Mesendoderm (in vitro differentiated cells): Measurements from ENCODE around the gene GAK.

Source experiments
- DNase-seq: peaks from one replicate; pipeline ENCODE4 v3.0.0; 2013
- H2AK5ac ChIP-seq: 2 replicates; pipeline ENCODE4 v1.6.1; 2013; ENCODE audit warnings: low read length, inconsistent platforms
- H2BK120ac ChIP-seq: 2 replicates; pipeline ENCODE4 v1.6.1; 2013; ENCODE audit warnings: low read depth, mild to moderate bottlenecking, low read length, moderate library complexity, mixed read lengths
- H2BK15ac ChIP-seq: replicated peaks from 2 replicates; pipeline ENCODE4 v1.6.1; 2013; ENCODE audit warnings: low read depth, mild to moderate bottlenecking, moderate library complexity
- H2BK5ac ChIP-seq: 2 replicates; pipeline ENCODE4 v1.6.1; 2013; ENCODE audit warnings: low read length, inconsistent platforms
- H3K18ac ChIP-seq: 2 replicates; pipeline ENCODE4 v1.6.1; 2013; ENCODE audit warnings: mild to moderate bottlenecking, low read length, mixed read lengths
- H3K23ac ChIP-seq: one replicate; pipeline ENCODE4 v1.6.1; 2013; ENCODE audit warnings: low read length
- H3K27ac ChIP-seq: 2 replicates; pipeline ENCODE4 v1.5.1; 2013; ENCODE audit warnings: low read depth, mild to moderate bottlenecking, inconsistent platforms, low read length, moderate library complexity
- H3K27me3 ChIP-seq: 2 replicates; pipeline ENCODE4 v1.6.1; 2013; ENCODE audit warnings: low read length, control low read depth, mild to moderate bottlenecking, inconsistent platforms; ENCODE audit not compliant: insufficient read depth, poor library complexity
- H3K36me3 ChIP-seq: 2 replicates; pipeline ENCODE4 v1.6.1; 2013; ENCODE audit warnings: low read length, inconsistent platforms; ENCODE audit not compliant: control insufficient read depth, insufficient read depth
- H3K4ac ChIP-seq: one replicate; pipeline ENCODE4 v1.6.1; 2013; ENCODE audit warnings: low read depth, mild to moderate bottlenecking, low read length, moderate library complexity
- H3K4me1 ChIP-seq: 2 replicates; pipeline ENCODE4 v1.6.1; 2013; ENCODE audit warnings: low read depth, low read length, inconsistent platforms; ENCODE audit not compliant: control insufficient read depth
- H3K4me2 ChIP-seq: 2 replicates; pipeline ENCODE4 v1.6.1; 2013; ENCODE audit warnings: low read length
- H3K4me3 ChIP-seq: 2 replicates; pipeline ENCODE4 v1.5.1; 2013; ENCODE audit warnings: mild to moderate bottlenecking, low read length
- H3K56ac ChIP-seq: one replicate; pipeline ENCODE4 v1.6.1; 2013; ENCODE audit warnings: low read length
- H3K79me1 ChIP-seq: 2 replicates; pipeline ENCODE4 v1.6.1; 2013; ENCODE audit warnings: low read length, inconsistent platforms
- H3K79me2 ChIP-seq: 2 replicates; pipeline ENCODE4 v1.6.1; 2013; ENCODE audit warnings: mild to moderate bottlenecking, low read length; ENCODE audit not compliant: control insufficient read depth, insufficient read depth
- H3K9ac ChIP-seq: 2 replicates; pipeline ENCODE4 v1.6.1; 2013; ENCODE audit warnings: low read length, inconsistent platforms
- H4K5ac ChIP-seq: one replicate; pipeline ENCODE4 v1.6.1; 2013; ENCODE audit warnings: low read length
- H4K8ac ChIP-seq: one replicate; pipeline ENCODE4 v1.6.1; 2013; ENCODE audit warnings: low read depth, mild to moderate bottlenecking, control low read depth, low read length, moderate library complexity
- WGBS: extraction: QIAGEN DNeasy Blood & Tissue Kit; methylation state at CpG from one replicate; pipeline ENCODE4 v1.1.7; 2013; ENCODE audit warnings: low lambda C conversion rate, missing lambda C conversion rate; ENCODE audit not compliant: insufficient coverage; ENCODE audit errors: extremely low coverage; 5-methylcytosine and 5-hydroxymethylcytosine counted together

Gene GAK

DNA sequence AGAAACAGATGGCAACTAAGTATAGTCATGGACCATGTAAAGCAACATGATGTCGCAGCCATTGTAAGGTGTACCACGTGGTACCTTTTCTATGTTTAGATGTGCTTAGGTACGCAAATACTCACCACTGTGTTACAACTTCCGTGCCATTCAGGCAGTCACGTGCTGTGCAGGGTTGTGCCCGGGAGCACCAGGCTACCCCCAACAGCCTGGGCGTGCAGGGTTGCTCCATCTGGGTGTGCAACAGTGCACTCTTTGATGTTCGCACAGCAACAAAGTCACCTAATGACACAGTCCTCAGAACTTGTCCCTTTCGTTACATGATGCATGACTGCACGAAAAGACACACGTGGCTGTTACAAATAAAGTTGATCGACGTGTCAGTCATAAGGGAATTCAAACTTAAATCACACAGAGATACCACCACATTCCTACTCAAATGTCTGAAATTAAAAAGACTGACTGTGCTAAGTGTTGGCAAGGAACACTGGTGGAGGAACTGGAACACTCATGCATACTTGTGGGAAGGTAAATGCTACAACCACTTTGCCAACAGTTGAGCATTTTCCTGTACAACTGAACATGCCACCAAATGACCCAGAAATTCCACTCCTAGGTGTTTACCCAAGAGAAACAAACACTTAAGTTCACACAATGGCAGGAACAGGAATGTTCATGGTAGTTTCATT is 130.5 kb downstream of the GAK start:
- H3K27me3 ChIP-seq, result peaks cover 5% of the 10 kb centered on the region
- no peak overlapping the region for H3K9ac ChIP-seq
- no peaks in the 10 kb centered on the region for H3K79me1 ChIP-seq
- no CpG with 5 or more reads among the region's 13 CpGs for WGBS
- H3K18ac ChIP-seq, result no peak overlapping the region
- no peak overlapping the region for H2BK5ac ChIP-seq
- H3K4ac ChIP-seq, result no peak overlapping the region
- H2BK15ac ChIP-seq, result no peak overlapping the region
- no peak overlapping the region for H3K56ac ChIP-seq
- H3K4me3 ChIP-seq, result no peak overlapping the region
- H4K5ac ChIP-seq, result no peak overlapping the region
- H3K4me1 ChIP-seq, result no peaks in the 10 kb centered on the region
- no peak overlapping the region for H2AK5ac ChIP-seq
- H3K23ac ChIP-seq, result no peak overlapping the region
- DNase-seq, result no peak
- H3K36me3 ChIP-seq, result no peaks in the 10 kb centered on the region
- H4K8ac ChIP-seq, result no peak overlapping the region
- H2BK120ac ChIP-seq, result no peak overlapping the region
- no peak overlapping the region for H3K27ac ChIP-seq
- no peak overlapping the region for H3K4me2 ChIP-seq
- H3K79me2 ChIP-seq, result no peaks in the 10 kb centered on the region
